Heart left ventricle (tissue), 16 donors: ENCODE data around the gene HS3ST2. TPM values are rescaled to one million over a fixed set of nuclear protein-coding genes. Genes with fewer than 3 reads are reported as not detected.

ENCODE experiments used
- ATAC-seq, 4 donors: fragments of 200-7000 bp; cut with Tn5 transposase; one replicate each; pipeline ENCODE4 v1.9.1; 2020 to 2022; ENCODE audit warnings: moderate library complexity in 4 of 4, mild to moderate bottlenecking in 3 of 4, moderate number of reproducible peaks in 1 of 4
- DNase-seq, 5 donors: peaks; one replicate each; pipeline ENCODE4 v3.0.0-alpha.2; 2020
- H3K27ac ChIP-seq, 12 donors: fragments of 200-600 bp; sonication (generic) in 4 of 12; one replicate each; pipeline versions ENCODE4 v1.5.0 to v1.8.0; 2016 to 2022; ENCODE audit warnings: mild to moderate bottlenecking in 2 of 12
- H3K27me3 ChIP-seq, 9 donors: fragments of 200-600 bp; sonication (generic) in 2 of 9; one replicate each; pipeline versions ENCODE4 v1.5.1 to v1.8.0; 2016 to 2022; ENCODE audit warnings: mild to moderate bottlenecking in 3 of 9
- H3K36me3 ChIP-seq, 9 donors: fragments of 200-600 bp; sonication (generic) in 2 of 9; one replicate each; pipeline versions ENCODE4 v1.5.0 to v1.8.0; 2018 to 2022; ENCODE audit warnings: mild to moderate bottlenecking in 2 of 9
- H3K4me1 ChIP-seq, 12 donors: fragments of 200-600 bp; sonication (generic) in 4 of 12; one replicate each; pipeline versions ENCODE4 v1.5.0 to v1.8.0; 2016 to 2022; ENCODE audit warnings: mild to moderate bottlenecking in 3 of 12
- H3K4me3 ChIP-seq, 12 donors: fragments of 200-600 bp; sonication (generic) in 4 of 12; one replicate each; pipeline versions ENCODE4 v1.5.0 to v1.8.0; 2017 to 2022; ENCODE audit warnings: mild to moderate bottlenecking in 9 of 12, moderate library complexity in 4 of 12
- H3K9me3 ChIP-seq, 12 donors: fragments of 200-600 bp; sonication (generic) in 4 of 12; one replicate each; pipeline versions ENCODE4 v1.5.0 to v1.8.0; 2016 to 2022; ENCODE audit warnings: mild to moderate bottlenecking in 1 of 12
- POLR2A ChIP-seq, 2 donors: fragments of 450-650 bp; IDR thresholded peaks; one replicate each; pipeline ENCODE4 v1.6.1; 2017; ENCODE audit warnings: antibody characterized with exemption in 2 of 2, mild to moderate bottlenecking in 2 of 2, moderate library complexity in 2 of 2
- WGBS, 4 donors: extraction: QIAGEN DNeasy Blood & Tissue Kit in 2 of 4; methylation state at CpG; one replicate each; pipeline versions ENCODE4 v1.1.5 to v1.1.7; 2013 to 2018; 5-methylcytosine and 5-hydroxymethylcytosine counted together
- intact Hi-C, 10 donors: fragments of 100-400 bp; cut with DNase I; formaldehyde crosslinking; loops; one replicate each; pipeline versions ENCODE4 v1.11.1 to v1.14.2; 2022
- polyA plus RNA-seq, 2 donors: library from polyadenylated mRNA; stranded (reverse); fragments of 200-250 nt; gene quantifications; one replicate each; pipeline ENCODE4 v1.2.3, GENCODE V29; 2013
- total RNA-seq, 9 donors: library from RNA; depleted of rRNA in 2 of 9; stranded (reverse); fragments of >200 nt in 2 of 9; fragmentation: NEBNext Ultra II Directional in 3 of 9; extraction: Animal tissue kit (Norgen Biotek cat#: 25700) in 3 of 9; gene quantifications; one replicate each; pipeline versions ENCODE4 v1.1.0 to v1.2.4, GENCODE V29; 2016 to 2023
- TF ChIP-seq, protein P1 (sequence below), 12 donors: fragments of 200-600 bp; sonication (generic) in 4 of 12; IDR thresholded peaks; one replicate each; pipeline versions ENCODE4 v1.5.0 to v1.8.0; 2018 to 2022; ENCODE audit warnings: antibody characterized with exemption in 12 of 12, mild to moderate bottlenecking in 5 of 12
- donor health status: ischemic (EF 13 %, LVEDD 7.1; RV severe dilation, severe dysfunction).
- donor health status: healthy with polysubstance abuse.
- donor health status: DM: no; HTN: yes; CAD: no.
- donor health status: DM: no; HTN: no; CAD: no.
- donor health status: ischemic (EF 25% LVEDD 6.9; RV normal size, moderate dysfunction).
- donor health status: ischemic (EF 25% LVEDD 5.7; RV mildly dilated, moderate dysfunction).
- donor health status: healthy.
- donor health status: DM: yes; HTN: yes; CAD: no.
- donor health status: ischemic (EF 35%, LVEDD 5.7; RV mildly dilated, moderate dysfunction).
- donor health status: nonischemic (EF 11% LVEDD 7.7; RV severe dilation, severe dysfunction).
- donor health status: DM: yes; HTN: yes; CAD: no.
- donor health status: PGD.
- donor health status: ischemic (EF 29% LVEDD 5.4; RV normal size, mild dysfunction).
- donor health status: nonischemic (EF 23%, LVEDD 6.1; RV moderate dilation, normal function).

HS3ST2 gene
- total and polyA plus RNA-seq, 11 donors, result 0.08 to 4.3 (median 0.20) TPM

DNA sequence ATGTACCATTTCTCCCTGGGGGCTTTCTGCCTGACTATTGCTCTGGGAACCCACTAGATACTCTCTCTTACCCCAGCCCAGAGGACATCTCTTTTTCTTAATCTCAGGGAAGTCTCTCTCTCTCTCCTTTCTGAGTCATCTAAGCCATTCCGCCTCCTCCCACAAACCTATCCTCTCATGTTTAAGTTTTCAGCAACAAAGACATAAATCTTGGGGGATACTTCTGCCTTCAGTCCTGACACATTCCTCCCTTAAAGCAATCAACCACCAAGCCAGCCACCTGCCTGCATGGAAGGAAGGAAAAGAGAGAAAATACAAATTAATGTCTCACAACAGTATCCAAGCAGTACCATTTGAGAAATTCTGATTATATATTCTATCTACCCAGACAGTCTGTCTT is 128.8 kb downstream of the HS3ST2 start:
- TF ChIP-seq, protein P1, sequence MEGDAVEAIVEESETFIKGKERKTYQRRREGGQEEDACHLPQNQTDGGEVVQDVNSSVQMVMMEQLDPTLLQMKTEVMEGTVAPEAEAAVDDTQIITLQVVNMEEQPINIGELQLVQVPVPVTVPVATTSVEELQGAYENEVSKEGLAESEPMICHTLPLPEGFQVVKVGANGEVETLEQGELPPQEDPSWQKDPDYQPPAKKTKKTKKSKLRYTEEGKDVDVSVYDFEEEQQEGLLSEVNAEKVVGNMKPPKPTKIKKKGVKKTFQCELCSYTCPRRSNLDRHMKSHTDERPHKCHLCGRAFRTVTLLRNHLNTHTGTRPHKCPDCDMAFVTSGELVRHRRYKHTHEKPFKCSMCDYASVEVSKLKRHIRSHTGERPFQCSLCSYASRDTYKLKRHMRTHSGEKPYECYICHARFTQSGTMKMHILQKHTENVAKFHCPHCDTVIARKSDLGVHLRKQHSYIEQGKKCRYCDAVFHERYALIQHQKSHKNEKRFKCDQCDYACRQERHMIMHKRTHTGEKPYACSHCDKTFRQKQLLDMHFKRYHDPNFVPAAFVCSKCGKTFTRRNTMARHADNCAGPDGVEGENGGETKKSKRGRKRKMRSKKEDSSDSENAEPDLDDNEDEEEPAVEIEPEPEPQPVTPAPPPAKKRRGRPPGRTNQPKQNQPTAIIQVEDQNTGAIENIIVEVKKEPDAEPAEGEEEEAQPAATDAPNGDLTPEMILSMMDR (IDR thresholded peaks at IDR 0.05), result no peak
- Histone ChIP-seq H3K9me3 (no peaks in the 10 kb centered on the region), H3K27ac (no peak overlapping the region), H3K27me3 (peaks cover 0 to 24% (median 6%) of the 10 kb centered on the region in 9 donors), H3K4me3 (no peak overlapping the region), H3K4me1 (peaks cover 0 to 2% (median 0%) of the 10 kb centered on the region in 12 donors), H3K36me3 (no peaks in the 10 kb centered on the region)
- ATAC-seq, result no peak
- 86 to 98% (median 89%) methylated on average over 1 of the region's 1 CpG for WGBS, 4 donors
- intact Hi-C loops, result loop anchor here in 3 of 10 donors (5.0 to 10.0 kb wide), 3 partner anchors 41 to 268 kb away; no protein-coding TSS in a partner anchor
- DNase-seq, result no peak

DNA sequence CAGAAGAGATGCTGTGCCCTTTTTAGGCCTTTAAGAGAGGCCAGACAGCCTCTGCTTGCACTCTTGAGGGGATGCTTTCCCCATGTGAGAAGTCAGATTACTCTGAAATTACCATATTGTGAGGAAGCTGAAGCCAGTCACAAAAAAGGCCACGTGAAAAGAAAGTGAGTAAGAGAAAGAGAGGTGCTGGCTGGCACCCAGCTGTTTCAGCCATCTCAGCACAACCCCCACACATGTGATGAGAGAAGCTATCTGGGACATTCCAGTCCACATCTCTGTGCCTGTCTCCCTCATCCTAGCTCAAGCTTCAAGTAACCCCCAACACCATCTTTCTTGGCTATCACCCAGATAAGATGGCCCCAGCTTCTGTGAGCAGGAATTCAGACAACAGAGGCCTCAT is 131.4 kb downstream of the HS3ST2 start:
- WGBS, 4 donors, result 9 to 28% (median 26%) methylated on average over 1 of the region's 1 CpG
- peaks cover 0 to 13% (median 9%) of the 10 kb centered on the region in 12 donors for H3K4me1 ChIP-seq
- intact Hi-C loops, result loop anchor here in 4 of 10 donors (5.0 to 10.0 kb wide), 5 partner anchors 43 to 271 kb away; no protein-coding TSS in a partner anchor
- H3K9me3 ChIP-seq, result no peaks in the 10 kb centered on the region
- H3K27me3 ChIP-seq, result peaks cover 0 to 37% (median 15%) of the 10 kb centered on the region in 9 donors
- DNase-seq (no peak), ATAC-seq (no peak)
- no peaks in the 10 kb centered on the region for H3K36me3 ChIP-seq
- H3K27ac ChIP-seq, result no peak overlapping the region
- TF ChIP-seq POLR2A (IDR thresholded peaks at IDR 0.05), result no peak
- H3K4me3 ChIP-seq, result no peak overlapping the region

DNA sequence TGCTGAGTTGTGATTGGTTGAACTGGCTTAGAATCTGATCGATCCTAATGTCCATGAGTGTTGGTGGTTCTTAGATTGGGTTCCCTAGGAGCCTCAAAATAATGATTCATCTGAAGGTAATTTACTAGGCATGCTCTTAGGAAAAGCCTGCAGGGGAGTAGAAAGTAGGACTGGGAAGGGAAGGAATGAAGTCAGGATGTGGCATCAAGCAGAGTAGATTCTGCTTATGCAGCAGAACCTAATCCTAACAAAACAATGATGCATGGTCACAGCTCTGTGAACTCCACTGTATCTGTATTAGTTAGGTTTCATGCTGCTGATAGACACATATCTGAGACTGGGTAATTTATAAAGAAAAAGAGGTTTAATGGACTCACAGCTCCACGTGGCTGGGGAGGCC is 132.5 kb downstream of the HS3ST2 start:
- H3K27me3 ChIP-seq, result peaks cover 0 to 35% (median 16%) of the 10 kb centered on the region in 9 donors
- H3K36me3 ChIP-seq, result no peaks in the 10 kb centered on the region
- TF ChIP-seq, protein P1 (IDR thresholded peaks at IDR 0.05), result no peak
- no peak for TF ChIP-seq POLR2A (IDR thresholded peaks at IDR 0.05)
- no peak for DNase-seq
- no peak for ATAC-seq
- no peaks in the 10 kb centered on the region for H3K9me3 ChIP-seq
- WGBS, 4 donors, result 74 to 85% (median 80%) methylated on average over 2 of the region's 2 CpGs
- peaks cover 0 to 13% (median 9%) of the 10 kb centered on the region in 12 donors for H3K4me1 ChIP-seq
- no peak overlapping the region for H3K4me3 ChIP-seq
- H3K27ac ChIP-seq, result no peak overlapping the region
- intact Hi-C loops, result loop anchor here in 5 of 10 donors (2.0 to 10.0 kb wide), 6 partner anchors 44 to 272 kb away; no protein-coding TSS in a partner anchor

DNA sequence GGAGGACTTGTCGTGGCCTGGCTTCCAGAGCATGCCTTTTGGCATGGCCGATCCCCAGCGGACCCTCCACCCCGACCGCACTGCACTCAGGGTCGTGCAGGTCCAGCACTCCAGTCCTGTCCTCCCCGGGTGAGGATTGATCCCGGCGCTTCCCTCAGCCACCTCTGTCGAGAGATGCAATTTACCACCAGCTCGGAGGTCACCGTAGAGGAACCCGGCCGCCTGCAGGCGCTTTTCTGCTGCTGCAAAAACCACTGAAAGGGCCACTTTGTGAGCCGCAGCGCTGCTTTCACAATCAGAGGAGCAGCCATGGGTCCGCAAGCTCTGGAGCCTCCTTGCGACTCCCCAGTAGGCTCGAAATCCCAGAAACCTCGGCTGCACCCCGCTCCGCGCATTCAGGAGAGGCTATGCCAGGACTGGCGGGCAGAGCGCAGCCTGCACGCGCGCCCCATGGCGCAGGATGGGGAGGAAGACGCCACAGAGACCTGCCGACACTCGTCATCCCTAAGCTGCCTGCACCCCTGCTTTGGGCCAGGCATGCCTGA is 134.2 kb downstream of the HS3ST2 start:
- Histone ChIP-seq H3K4me3 (peak overlapping the region in 9 of 12 donors; percentile 9 to 41 (median 23)), H3K27me3 (peaks cover 0 to 35% (median 16%) of the 10 kb centered on the region in 9 donors), H3K36me3 (no peaks in the 10 kb centered on the region), H3K27ac (no peak overlapping the region), H3K4me1 (peaks cover 0 to 13% (median 9%) of the 10 kb centered on the region in 12 donors), H3K9me3 (no peaks in the 10 kb centered on the region)
- ATAC-seq (peak in 2 of 4 donors; percentile 31 to 47), DNase-seq (no peak)
- intact Hi-C loops, result loop anchor here in 7 of 10 donors (1.0 to 10.0 kb wide), 8 partner anchors 46 to 273 kb away; no protein-coding TSS in a partner anchor
- WGBS, 4 donors, result 10 to 18% (median 12%) methylated on average over 17 to 33 of the region's 33 CpGs
- no peak for TF ChIP-seq POLR2A (IDR thresholded peaks at IDR 0.05)
- TF ChIP-seq, protein P1 (IDR thresholded peaks at IDR 0.05), result no peak
